HepG2 (cell line): ENCODE data around the gene TNFAIP2. TPM values are rescaled to one million over a fixed set of nuclear protein-coding genes. Genes with fewer than 3 reads are reported as not detected.

Experiments used
- ATAC-seq: fragments of 200-7000 bp; cut with Tn5 transposase; 3 replicates; pipeline ENCODE4 v1.9.1; 2020; ENCODE audit warnings: mild to moderate bottlenecking, moderate library complexity
- BruUV-seq: library from RNA; stranded (reverse); fragments of 400-500 nt; replicated peaks from 2 replicates; lab custom pipeline; 2021; lab: Mats Ljungman, UMichigan
- CTCF ChIA-PET: fragments of 300-600 bp; formaldehyde crosslinking; extraction: SDS; loops from one replicate; lab custom pipeline; 2021; ENCODE audit warnings: low total read pairs, inconsistent platforms, low intra/inter-chr PET ratio; lab: Yijun Ruan, JAX
- POLR2A ChIA-PET: fragments of 350-600 bp; sonication (Branson Sonifier 250); formaldehyde crosslinking; loops from one replicate; lab custom pipeline; 2020; ENCODE audit warnings: antibody characterized with exemption, inconsistent platforms; lab: Yijun Ruan, JAX
- DNase-seq: peaks from one replicate; pipeline ENCODE4 v3.0.0-alpha.2; 2015; ENCODE audit warnings: low spot score
- FAIRE-seq: peaks from 3 replicates; lab custom pipeline; 2011; peaks lifted over from hg19 to GRCh38; lab: Jason Lieb, UNC
- H2AFZ ChIP-seq: one replicate; pipeline ENCODE4 v1.6.1; 2011; ENCODE audit warnings: low read length, inconsistent platforms
- H3K27ac ChIP-seq: fragments of 300-600 bp; 3 replicates; pipeline ENCODE4 v1.8.0; 2011; ENCODE audit warnings: mixed run types, mild to moderate bottlenecking, mixed read lengths, low read length, inconsistent platforms; ENCODE audit not compliant: insufficient read depth; ENCODE audit errors: extremely low read length
- H3K27me3 ChIP-seq, 2 experiments: fragments of 200-600 bp in 1 of 2; 2 replicates in 1 of 2; 3 replicates in 1 of 2; pipeline versions ENCODE4 v1.6.0 to v1.8.0; 2011; ENCODE audit warnings: low read length in 2 of 2, mild to moderate bottlenecking in 2 of 2, moderate library complexity in 2 of 2, inconsistent platforms in 1 of 2; ENCODE audit not compliant: insufficient read depth in 2 of 2, control insufficient read depth in 1 of 2
- H3K36me3 ChIP-seq, 2 experiments: fragments of 200-600 bp in 1 of 2; replicated peaks in 1 of 2; 2 replicates in 1 of 2; 3 replicates in 1 of 2; pipeline versions ENCODE4 v1.5.1 to v1.8.0; 2011; ENCODE audit warnings: low read length in 2 of 2, inconsistent platforms in 1 of 2; ENCODE audit not compliant: insufficient read depth in 2 of 2, control insufficient read depth in 1 of 2
- H3K4me1 ChIP-seq: 2 replicates; pipeline ENCODE4 v1.5.1; 2012; ENCODE audit warnings: low read length, inconsistent platforms; ENCODE audit not compliant: insufficient read depth
- H3K4me2 ChIP-seq: 2 replicates; pipeline ENCODE4 v1.6.0; 2011; ENCODE audit warnings: low read depth, low read length, inconsistent platforms
- H3K4me3 ChIP-seq, 3 experiments: fragments of 200-600 bp in 1 of 3; sonication (generic), shearing (Covaris generic) in 1 of 3; replicated peaks in 1 of 3; 2 replicates each; pipeline ENCODE4 v1.5.1; 2011 to 2016; ENCODE audit warnings: low read length in 3 of 3, inconsistent platforms in 2 of 3, low read depth in 2 of 3, mild to moderate bottlenecking in 2 of 3, control low read depth in 1 of 3, mixed read lengths in 1 of 3; ENCODE audit not compliant: insufficient read depth in 1 of 3
- H3K79me2 ChIP-seq: one replicate; pipeline ENCODE4 v1.6.1; 2011; ENCODE audit warnings: low read length, inconsistent platforms; ENCODE audit not compliant: insufficient read depth
- H3K9ac ChIP-seq: 2 replicates; pipeline ENCODE4 v1.6.0; 2011; ENCODE audit warnings: mild to moderate bottlenecking, low read depth, low read length, inconsistent platforms; ENCODE audit not compliant: insufficient read depth
- H3K9me3 ChIP-seq: 2 replicates; pipeline ENCODE4 v1.5.1; 2012; ENCODE audit warnings: mild to moderate bottlenecking, low read length
- H4K20me1 ChIP-seq: 2 replicates; pipeline ENCODE4 v1.6.0; 2011; ENCODE audit warnings: inconsistent platforms, mild to moderate bottlenecking, low read length, moderate library complexity; ENCODE audit not compliant: insufficient read depth
- CBX1 ChIP-seq: IDR thresholded peaks from one replicate; pipeline ENCODE4 v1.6.1; 2016; ENCODE audit warnings: antibody characterized with exemption, low read depth
- GRHL1 ChIP-seq: sonication (generic); formaldehyde crosslinking; conservative IDR thresholded peaks from 2 replicates; pipeline ENCODE4 v1.8.0; 2022; ENCODE audit warnings: missing genetic modification reagents
- GZF1 ChIP-seq: sonication (generic); formaldehyde crosslinking; IDR thresholded peaks from 2 replicates; pipeline ENCODE4 v1.5.1; 2020; ENCODE audit warnings: mild to moderate bottlenecking, missing genetic modification reagents
- SNAPC4 ChIP-seq: sonication (generic); formaldehyde crosslinking; IDR thresholded peaks from 2 replicates; pipeline ENCODE4 v1.4.0; 2020; ENCODE audit warnings: mild to moderate bottlenecking, missing genetic modification reagents
- SP1 ChIP-seq, 2 experiments: fragments of 450-650 bp in 1 of 2; sonication (generic) in 1 of 2; formaldehyde crosslinking in 1 of 2; IDR thresholded peaks; 2 replicates each; pipeline versions ENCODE4 v1.4.0 to v1.6.1; 2016 to 2020; ENCODE audit warnings: missing genetic modification reagents in 1 of 2
- UBTF ChIP-seq: sonication (generic); formaldehyde crosslinking; IDR thresholded peaks from 2 replicates; pipeline ENCODE4 v1.4.0; 2020; ENCODE audit warnings: mild to moderate bottlenecking, missing genetic modification reagents
- USF2 ChIP-seq, 2 experiments: sonication (generic) in 1 of 2; formaldehyde crosslinking in 1 of 2; IDR thresholded peaks; 2 replicates each; pipeline versions ENCODE4 v1.5.1 to v1.6.1; 2011 to 2020; ENCODE audit warnings: borderline replicate concordance in 1 of 2, low read depth in 1 of 2, low read length in 1 of 2, mild to moderate bottlenecking in 1 of 2, missing genetic modification reagents in 1 of 2, moderate library complexity in 1 of 2
- ZFP62 ChIP-seq: sonication (generic); formaldehyde crosslinking; IDR thresholded peaks from 2 replicates; pipeline ENCODE4 v1.4.0; 2020; ENCODE audit warnings: missing genetic modification reagents
- ZMYM4 ChIP-seq: sonication (generic); formaldehyde crosslinking; IDR thresholded peaks from 2 replicates; pipeline ENCODE4 v1.8.1; 2023; ENCODE audit warnings: mild to moderate bottlenecking, missing genetic modification reagents
- ZNF552 ChIP-seq: sonication (generic); formaldehyde crosslinking; IDR thresholded peaks from 2 replicates; pipeline ENCODE4 v1.9.0; 2022; ENCODE audit warnings: missing genetic modification reagents, mild to moderate bottlenecking, borderline replicate concordance
- WGBS: methylation state at CpG from one replicate; pipeline ENCODE4 v1.1.6; 2017; ENCODE audit warnings: low lambda C conversion rate; 5-methylcytosine and 5-hydroxymethylcytosine counted together
- in situ Hi-C: cut with HindIII; loops from 2 replicates; pipeline ENCODE4 v1.10.0; 2017; ENCODE audit warnings: low pct_unique_long_range_greater_than_20kb; ENCODE audit not compliant: extremely low pct_ligation_motif_present
- intact Hi-C: fragments of 100-400 bp; cut with micrococcal nuclease; formaldehyde crosslinking; loops from one replicate; pipeline ENCODE4 v1.10.0; 2022; ENCODE audit not compliant: unreplicated experiment
- polyA plus RNA-seq, 8 experiments: library from polyadenylated mRNA; depleted of rRNA in 3 of 8; stranded (reverse) in 7 of 8; unstranded in 1 of 8; fragments of >200 nt; fragmentation: Illumina TruSeq in 4 of 8; extraction: Trizol in 4 of 8; gene quantifications; 2 replicates each; pipeline versions ENCODE4 v1.2.1 to v1.2.3, GENCODE V29; 2011 to 2016; ENCODE audit warnings: low read depth in 4 of 8, missing spikeins in 1 of 8, mixed read lengths in 1 of 8; ENCODE audit not compliant: insufficient read depth in 1 of 8
- total RNA-seq, 5 experiments: library from RNA; depleted of rRNA; stranded (reverse); fragments of >200 nt; fragmentation: Illumina TruSeq; extraction: Trizol; gene quantifications; 2 replicates each; pipeline ENCODE4 v1.2.3, GENCODE V29; 2016; ENCODE audit warnings: low read depth in 1 of 5

TNFAIP2 gene
- total and polyA plus RNA-seq, 2 of the 13 experiments (the other 11 are each of a cell fraction or from before 2014, with no cell fraction given), result 0.46 to 1.5 TPM

GRCh38 chr14:103124501-103125001 lies 1.3 kb downstream of the TNFAIP2 start:
- Histone ChIP-seq H3K9ac (no peak overlapping the region), H3K36me3 (no peaks in the 10 kb centered on the region), H3K4me2 (no peak overlapping the region), H3K27me3 (peaks cover 7 to 63% of the 10 kb centered on the region in 2 experiments; a peak in 4 of 5 replicates), H3K4me1 (peaks cover 41% of the 10 kb centered on the region), H2AFZ (no peak overlapping the region), H3K27ac (no peak overlapping the region), H3K9me3 (no peaks in the 10 kb centered on the region), H4K20me1 (no peaks in the 10 kb centered on the region; the same call in 1 of the 2 replicates), H3K79me2 (no peaks in the 10 kb centered on the region), H3K4me3 (no peak overlapping the region)
- ChIA-PET CTCF (no interaction called here), POLR2A (no interaction called here)
- no CpG with 5 or more reads among the region's 5 CpGs for WGBS
- FAIRE-seq (no peak), ATAC-seq (no peak), DNase-seq (no peak)
- no TSS peak for BruUV-seq
- in situ Hi-C loops, result no loop called here
- intact Hi-C loops, result no loop called here
- no peak for TF ChIP-seq USF2 (IDR thresholded peaks at IDR 0.05; ENCODE audit: low read depth, low read length)
- TF ChIP-seq USF2 (CRISPR knock-in tag; IDR thresholded peaks at IDR 0.05; ENCODE audit: borderline replicate concordance), result no peak
- no peak for TF ChIP-seq ZNF552 (CRISPR knock-in tag)
- TF ChIP-seq ZFP62 (CRISPR knock-in tag), result no peak
- TF ChIP-seq SP1 (IDR thresholded peaks at IDR 0.05), result no peak
- TF ChIP-seq SP1 (CRISPR knock-in tag; IDR thresholded peaks at IDR 0.05), result no peak
- TF ChIP-seq GZF1 (CRISPR knock-in tag), result no peak
- no peak for TF ChIP-seq UBTF (CRISPR knock-in tag)
- no peak for TF ChIP-seq ZMYM4 (CRISPR knock-in tag)
- TF ChIP-seq SNAPC4 (CRISPR knock-in tag), result no peak
- TF ChIP-seq CBX1, result no peak
- TF ChIP-seq GRHL1 (CRISPR knock-in tag), result no peak
